GM04504 (cell line): ENCODE measurements around the gene CDC34.

Source experiments
- DNase-seq: peaks from one replicate; pipeline ENCODE4 v3.0.0-alpha.2; 2012; ENCODE audit warnings: low read depth

CDC34 gene

GRCh38 chr19:588741-589692, 57.5 kb downstream of the CDC34 start:
- DNase-seq, result no peak

GRCh38 chr19:589693-590395, 58.3 kb downstream of the CDC34 start, which contains the start of gene HCN2:
TSS of gene HCN2 (plus strand) at chr19:589881. CDS start at chr19:589946, 65 bp downstream.
- DNase-seq, result no peak

GRCh38 chr19:590396-590745, 58.8 kb downstream of the CDC34 start:
- no peak for DNase-seq

DNA sequence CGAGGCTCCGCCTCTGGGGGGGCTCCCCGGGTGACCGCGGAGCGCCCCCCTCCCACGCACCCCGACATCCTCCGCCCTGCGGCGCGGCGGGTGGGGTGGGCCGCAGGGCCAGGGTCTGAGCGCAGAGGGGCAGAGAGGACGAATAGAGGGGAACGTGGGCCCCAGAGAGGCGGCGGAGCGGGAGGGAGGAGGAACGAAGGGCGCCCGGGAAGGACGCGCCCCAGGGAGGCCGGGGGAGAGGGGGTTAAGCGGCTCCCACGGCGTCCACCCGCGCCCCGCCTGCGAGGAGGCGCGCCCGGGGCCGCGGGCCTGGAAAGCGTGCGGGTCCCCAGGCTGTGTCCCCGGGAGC, 59.2 kb downstream of the CDC34 start:
- no peak for DNase-seq

- no peak for DNase-seq
Observed at GRCh38 chr19:591099-591958, 59.8 kb downstream of the CDC34 start.
